Umbilical cord (tissue), 2 donors: ENCODE data around the gene SAP30L. TPM values are rescaled to one million over a fixed set of nuclear protein-coding genes. Genes with fewer than 3 reads are reported as not detected.

Experiments used
- DNase-seq: peaks from one replicate; pipeline ENCODE4 v3.0.0-alpha.2; 2015; ENCODE audit warnings: low spot score
- total RNA-seq: library from RNA; depleted of rRNA; stranded (reverse); fragments of >200 nt; gene quantifications from one replicate; pipeline ENCODE4 v1.2.3, GENCODE V29; 2014; ENCODE audit warnings: low replicate concordance; ENCODE audit not compliant: insufficient read depth

SAP30L gene
- total RNA-seq, 1 donor from 2014 or later, result 26.7 TPM

DNA sequence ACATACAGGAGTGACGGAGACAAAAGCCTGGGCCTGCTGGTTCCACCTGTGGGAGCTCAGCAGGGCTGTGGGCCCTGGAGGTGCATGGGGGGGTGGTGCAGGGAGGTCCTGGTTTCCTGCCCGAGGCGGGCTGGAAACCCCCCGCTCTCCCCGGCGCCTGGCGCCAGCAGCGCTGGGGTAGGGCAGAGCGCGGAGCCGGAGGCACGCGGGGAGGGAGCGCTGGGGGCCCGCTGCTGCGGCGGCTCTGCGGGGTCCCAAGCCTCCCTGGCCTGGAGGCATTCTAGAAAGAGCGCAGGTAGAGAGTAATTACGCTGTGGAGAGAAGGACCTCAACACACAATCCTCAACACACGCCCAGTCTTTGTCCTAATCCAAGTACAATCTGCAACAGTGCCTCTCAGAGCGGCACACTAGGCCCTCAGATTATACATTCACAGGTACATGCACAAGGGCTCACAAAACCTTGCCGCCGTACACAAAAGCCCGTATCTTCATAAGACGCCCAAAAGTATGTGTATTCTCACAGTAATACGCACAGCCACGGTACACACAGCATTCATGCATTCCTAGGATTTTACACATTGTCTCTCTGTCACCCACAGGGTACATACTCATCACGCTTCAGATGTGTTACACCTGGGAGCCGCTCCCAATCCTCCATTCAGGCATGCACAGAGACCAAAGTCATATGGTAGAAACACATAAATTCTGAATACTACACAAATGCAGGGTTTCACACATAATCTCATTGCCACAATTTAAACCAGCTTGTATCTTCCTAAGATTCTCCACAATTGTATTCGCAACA, 34.4 kb downstream of the SAP30L start:
- DNase-seq, result peak; percentile 42

DNA sequence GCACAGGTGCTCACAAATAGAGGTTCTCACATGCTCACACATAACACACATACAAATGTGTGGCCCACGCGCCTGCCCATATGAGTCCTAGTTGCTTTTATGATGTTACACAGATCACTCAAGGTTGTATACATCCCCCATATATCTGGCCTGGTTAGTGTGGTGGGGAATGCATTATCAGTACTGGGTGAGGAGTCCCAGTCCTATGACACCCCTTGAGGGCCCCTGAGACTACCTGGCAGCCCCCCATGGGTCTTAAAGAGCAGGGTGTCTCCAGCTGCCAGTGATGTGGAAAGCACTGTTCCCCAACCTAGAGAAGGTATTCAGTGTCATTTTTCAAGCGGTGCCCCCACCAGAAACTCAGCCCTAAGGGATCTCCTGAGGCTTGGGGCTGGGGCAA, 35.0 kb downstream of the SAP30L start:
- DNase-seq, result no peak

DNA sequence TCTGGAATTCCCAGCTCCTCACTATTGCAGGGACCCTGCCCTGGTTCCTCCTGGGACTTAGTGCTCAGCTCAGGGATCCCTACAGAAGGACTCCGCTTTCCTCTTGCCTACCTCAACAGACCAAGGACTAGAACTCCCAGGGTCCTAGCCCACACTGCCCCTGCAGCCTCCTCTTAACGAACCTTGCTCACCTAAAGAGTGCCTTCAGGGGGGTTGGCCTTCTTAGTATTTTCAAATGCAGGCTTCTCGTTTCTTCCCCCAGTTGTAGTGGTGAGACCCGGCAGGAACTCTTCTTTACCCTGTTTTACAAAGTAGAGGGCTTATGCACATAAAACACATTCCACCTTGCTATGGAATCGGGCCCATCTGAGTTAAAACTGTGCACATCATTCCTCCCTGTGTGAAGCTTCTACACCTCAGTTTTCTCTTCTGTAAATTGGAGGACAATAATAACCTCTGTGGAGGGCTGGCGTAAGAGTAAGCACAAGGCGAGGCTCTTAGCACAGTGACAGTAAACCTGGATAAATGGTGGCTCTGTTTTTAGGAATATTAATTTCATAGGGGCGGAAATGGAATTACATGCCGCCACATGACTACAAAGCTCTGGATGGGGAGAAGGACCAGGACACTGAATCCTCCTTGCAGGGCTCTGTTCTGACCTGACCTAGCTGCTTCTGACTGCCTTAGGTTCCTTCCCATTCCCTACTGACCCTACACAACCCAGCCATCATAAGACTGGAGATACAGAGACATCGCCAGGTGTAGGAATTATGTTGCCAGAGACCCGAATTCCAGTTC, 36.0 kb downstream of the SAP30L start:
- DNase-seq, result no peak

DNA sequence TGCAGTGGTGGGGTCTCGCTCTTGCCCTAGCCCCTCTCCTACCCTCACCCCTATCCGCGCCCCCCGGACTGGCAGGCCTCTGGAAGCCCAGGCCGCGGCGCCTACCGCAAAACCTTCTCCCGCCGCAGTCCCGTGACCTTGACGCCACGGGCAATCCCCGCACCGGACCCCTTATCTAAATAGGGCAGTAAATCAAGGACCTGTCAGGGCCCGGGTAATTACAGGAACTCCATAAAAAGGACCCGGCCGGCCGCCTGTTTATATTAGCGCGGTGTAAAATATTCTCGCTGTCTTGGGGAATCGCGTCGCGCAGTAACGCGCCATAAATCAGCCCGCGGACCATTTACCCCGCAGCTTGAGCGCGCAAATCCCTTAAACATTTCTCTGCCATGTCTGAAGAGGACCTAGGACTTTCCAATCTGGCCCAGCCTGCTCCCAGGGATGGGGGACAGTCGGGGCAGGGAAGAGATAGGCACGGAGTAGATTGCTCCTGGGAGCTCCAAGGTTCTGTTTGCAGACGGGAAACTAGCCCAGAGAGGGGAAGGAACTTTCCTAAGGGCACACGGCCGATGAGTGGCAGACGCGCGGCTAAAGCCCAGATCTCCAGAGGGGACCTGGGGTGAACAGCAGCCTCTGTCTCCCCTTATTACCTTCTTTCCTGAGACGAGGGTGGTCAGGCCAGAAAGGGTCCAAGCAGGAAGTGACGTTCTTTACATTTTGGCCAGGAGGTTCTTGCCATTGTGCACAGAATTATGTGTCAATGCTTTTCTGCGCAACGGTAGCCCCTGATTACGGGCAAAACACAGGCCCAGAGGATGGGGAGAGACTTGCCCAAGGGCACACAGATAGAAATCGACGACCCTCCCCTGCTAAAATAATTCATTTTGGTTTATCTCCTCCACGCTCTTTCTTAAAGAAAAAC, 37.0 kb downstream of the SAP30L start:
- no peak for DNase-seq

DNA sequence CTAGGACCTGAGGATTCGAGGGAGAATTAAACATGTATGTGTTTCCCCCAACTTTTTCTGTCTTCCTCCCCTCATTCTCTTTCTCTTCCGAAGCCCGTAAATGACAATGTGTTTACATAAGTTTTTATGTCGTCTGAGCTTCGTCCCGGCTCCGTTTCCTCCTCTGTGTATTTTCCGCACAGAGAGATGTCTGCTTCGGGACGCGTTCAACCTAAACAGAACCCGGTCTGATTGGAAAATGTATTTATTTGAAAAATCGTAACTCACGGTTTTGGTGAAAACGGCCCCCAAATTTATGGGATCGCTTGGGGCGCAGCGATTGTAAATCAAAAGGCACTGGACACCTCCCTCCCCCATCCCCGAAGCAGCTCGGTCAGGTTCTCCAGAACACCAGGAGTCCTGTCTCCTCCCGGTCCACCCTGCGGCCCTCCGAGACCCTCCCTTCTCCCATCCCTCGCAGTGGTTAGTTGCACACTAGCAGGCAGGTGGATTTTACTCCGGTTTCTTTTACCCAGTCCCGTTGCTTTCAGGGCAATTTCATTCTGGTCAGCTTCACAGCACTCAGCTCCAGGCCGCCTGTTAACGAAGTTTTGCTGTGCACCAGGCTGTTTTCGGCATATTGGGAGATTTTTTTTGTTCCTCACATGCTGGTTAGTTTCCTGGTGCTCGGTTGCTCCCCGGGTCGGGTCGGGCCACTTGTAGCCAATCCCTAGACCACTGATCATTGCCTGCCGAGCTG, 38.0 kb downstream of the SAP30L start:
- no peak for DNase-seq

DNA sequence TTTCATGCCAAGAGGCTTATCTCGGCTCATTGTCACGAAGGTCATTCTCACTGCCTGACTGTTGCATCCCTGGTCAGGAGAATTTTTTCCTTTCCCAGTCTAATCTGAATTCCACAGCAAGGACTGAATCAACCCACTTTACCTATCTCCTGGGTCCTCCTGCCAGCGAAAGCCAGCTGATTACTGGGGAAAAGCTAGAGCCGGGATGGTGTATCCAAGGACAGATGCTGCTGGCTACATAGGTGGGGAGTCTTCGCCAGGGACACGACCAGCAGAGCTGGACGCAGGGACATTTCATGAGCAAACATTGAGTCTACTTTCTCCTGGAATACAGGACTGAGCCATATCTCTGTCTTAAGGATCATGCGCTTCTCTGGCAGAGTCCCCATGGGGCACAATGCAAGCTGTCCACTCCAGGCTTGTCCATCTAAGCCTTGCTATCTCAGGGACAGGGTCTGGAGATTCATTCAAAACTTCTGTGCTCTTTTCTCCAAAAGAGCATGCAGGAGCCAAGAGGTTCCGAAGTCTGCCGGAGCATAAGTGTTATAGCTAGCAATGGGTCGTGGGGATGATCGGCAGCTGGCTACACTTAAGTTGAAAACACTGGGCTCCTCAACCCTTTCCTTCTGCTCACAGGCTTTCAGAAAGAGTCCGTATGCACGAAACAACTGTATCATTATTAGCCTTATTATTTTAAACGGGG, 38.7 kb downstream of the SAP30L start:
- no peak for DNase-seq

DNA sequence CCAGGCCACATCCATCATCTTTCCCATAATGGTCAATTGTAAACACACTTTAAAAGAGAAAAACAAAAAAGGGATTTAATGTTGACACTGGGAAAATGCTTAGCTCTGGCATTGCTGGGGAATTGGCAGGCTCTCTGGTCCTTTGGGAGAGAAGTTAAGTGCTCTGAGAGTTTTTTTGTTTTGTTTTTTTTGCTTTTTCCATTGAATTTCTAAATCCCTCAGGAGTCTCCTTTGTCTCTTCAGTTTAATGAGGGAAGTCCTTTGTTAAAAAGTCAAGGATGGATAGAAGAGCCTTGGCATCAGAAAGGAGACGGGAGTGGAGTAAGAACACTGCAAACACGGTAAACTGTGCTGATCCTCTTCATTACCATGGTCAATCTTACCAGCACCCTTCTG, 39.3 kb downstream of the SAP30L start:
- no peak for DNase-seq

DNA sequence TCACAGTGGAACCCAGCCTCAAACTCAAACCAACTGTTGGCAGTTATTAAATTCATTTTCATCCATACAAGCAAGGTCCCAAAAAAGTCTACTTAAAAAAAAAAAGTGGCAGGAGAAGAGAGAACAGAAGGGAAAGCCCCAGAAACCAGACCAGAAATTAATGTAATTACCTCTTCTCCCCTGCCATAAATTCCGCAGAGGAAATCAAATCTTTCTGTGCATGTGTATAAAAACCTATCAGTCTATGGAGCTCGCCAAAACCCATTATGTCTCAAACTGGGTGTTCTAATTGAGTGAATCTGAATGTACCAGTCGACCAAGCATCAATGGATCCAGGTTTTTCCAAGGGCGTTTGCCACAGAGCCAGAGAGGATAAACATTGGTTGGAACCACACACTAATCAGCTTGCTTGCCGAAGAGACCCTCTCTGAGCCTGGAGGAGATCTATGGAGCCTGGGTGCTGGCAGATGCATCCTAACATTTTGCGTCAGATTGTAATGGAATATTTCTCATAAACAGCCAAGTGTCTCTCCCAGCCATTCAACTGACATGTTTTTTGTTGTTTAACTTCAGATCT, 40.1 kb downstream of the SAP30L start:
- no peak for DNase-seq

DNA sequence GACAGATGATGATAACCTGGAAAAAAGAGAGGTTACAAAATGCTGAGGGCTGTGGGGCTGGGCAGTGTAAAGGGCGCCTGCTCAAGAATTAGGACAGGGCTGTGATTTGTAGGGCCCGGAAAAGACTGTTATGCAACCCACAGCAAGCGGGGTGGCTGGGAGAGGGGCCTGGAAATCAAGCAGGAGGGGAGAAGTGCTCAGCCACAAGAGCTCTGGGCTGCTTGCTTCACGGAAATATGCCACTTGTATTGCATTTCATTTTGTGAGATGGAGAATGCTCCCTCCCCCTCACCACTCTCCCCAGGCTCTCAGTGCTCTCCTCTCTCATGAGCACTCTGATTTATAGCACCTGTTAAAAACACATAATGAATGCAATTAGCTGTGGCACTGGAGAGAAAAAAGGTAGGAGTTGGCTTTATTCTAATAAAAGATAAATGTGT, 40.6 kb downstream of the SAP30L start:
- peak; percentile 73 for DNase-seq

DNA sequence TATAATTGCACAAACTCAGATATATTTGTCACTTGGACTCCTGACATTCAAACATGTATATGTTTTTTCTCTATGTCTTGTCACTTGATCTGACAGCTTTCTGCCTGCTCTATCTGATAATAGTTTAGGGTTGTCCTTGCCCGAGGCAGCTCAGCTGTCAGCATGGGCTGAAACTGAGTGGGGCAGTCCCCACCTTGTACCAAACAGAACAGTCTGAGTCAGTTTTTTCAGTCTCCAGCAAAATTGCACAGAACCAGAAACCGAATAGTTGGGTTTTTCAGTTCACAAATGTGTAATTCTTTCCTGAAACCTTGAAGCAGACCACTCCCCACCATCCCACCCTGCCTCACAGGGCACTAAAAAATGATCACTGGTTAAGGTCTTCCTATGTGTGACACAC, 41.7 kb downstream of the SAP30L start:
- DNase-seq, result peak; percentile 49

DNA sequence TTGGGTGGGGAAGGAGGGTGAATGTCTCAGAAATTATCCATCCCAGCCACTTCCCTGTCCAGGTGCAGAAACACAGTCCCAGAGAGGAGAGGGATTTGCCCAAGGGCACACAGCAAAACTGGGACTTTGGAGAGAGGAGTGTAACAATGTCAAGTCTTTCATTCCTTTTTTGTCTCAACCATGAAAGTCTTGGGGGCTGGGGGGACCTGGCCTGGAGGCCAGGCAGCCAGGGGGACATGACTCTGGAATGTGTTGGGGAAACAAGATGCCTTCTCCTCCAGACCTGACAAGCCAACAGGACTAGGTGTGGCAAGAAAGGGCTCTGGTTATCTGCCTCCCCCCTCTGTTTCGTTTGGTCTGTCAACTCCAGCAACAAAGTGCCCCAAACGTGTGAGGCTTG, 46.1 kb downstream of the SAP30L start:
- DNase-seq, result no peak

DNA sequence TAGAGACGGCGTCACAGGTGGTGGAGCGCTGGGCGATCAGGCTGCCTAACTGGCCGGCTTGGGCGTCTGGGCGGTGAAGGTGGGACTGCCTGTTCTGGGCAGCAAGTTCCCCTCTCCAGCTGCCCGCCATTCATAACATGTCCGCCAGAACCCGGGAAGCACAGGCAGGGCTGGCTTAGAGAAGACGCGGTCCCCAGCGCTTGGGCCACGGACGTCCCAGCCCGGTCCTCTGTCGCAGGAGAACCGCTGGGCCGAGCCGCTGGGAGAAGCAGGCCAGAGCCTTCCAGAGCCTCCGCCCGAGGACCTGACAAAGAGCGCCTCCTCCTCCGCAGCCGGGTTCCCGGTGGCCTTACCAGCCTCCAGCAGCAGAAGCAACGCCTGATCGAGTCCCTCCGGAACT, 47.5 kb downstream of the SAP30L start:
- no peak for DNase-seq

DNA sequence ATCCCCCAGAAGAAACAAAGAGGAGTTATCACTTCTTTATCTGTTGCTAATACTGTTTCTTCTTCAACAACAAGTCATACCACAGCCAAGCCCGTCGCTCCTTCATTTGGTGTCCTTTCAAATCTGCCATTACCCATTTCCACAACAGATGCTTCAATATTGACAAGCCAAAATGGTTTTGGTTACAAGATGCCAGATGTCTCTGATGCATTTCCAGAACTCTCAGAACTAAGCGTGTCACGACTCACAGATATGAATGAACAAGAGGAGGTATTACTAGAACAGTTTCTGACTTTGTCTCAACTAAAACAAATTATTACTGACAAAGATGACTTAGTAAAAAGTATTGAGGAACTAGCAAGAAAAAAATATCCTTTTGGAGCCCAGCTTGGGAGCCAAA, 48.2 kb downstream of the SAP30L start:
- DNase-seq, result no peak

DNA sequence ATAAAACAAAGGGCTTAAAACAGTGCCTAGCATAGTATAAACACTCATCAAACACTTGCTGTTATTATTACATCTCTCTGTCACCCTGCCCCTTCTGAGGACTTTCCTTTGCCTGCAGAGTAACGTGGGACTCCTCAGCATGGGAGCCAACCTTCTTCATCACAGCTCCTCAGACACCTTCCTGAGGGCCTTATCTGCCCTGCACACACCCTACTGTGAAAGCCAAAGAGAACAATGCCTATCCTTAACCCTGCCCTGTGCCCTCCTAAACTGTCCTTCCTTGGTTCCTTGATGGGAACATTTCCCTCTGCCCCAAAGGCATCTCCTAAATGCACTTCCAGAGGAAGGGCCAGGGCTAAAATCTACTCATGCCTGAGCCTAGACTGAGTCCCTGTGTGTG, 52.8 kb downstream of the SAP30L start:
- no peak for DNase-seq

DNA sequence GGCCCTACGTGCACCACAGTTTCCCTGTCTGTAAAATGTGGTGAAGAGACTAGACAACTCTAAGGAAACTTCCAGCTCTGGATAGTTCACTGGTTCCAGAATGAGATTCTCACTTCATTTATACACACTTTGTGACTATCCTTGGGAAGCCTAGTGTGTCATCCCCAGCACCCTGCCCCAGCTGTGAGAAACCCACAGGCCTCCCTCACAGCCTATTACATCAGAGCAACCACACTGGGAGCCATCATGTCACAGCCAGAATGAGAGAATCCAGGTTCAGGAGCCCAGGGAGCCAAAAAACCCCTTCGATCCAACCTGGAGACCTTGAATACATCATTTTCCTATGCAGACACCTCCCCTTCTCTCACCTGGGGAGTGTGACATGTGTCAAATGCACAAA, 53.2 kb downstream of the SAP30L start:
- DNase-seq, result no peak

DNA sequence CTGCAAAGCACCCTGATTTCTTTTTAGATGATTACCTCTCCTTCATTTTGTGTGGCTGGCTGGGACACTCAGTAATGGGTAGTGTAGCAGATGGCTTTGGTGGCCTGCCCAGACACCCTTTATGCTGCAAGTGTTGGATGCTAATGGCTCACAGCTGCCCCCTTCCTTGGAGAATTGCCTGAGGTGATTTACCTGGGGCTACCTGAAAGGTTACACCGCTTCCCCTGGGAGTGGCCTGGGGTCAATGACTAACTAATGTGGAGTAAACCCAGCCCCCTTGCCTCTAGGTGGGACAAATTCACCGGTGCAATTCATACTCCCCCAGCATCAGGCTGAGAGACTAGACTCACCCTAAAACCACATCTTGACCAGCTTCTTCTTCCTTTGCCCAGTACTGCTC, 55.8 kb downstream of the SAP30L start:
- DNase-seq, result no peak

DNA sequence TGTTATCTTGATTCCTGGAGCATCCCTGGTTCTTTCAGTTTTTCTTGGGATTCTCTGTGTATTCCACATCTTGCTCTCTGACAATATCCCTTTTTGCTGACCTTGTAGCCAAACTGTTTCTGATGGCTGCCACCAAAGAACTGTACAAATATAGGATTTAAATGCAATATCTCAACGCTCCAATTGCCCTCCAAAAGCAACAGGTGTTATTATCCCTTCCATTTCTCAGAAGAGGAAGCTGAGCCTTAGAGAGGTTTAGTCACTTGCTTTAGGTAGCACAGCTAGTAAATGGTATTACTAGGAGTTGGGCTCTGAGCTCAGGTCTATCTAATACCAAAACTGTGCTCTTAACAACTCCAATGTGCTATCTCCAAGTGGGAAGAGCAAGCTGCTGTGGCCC, 56.4 kb downstream of the SAP30L start:
- DNase-seq, result no peak

DNA sequence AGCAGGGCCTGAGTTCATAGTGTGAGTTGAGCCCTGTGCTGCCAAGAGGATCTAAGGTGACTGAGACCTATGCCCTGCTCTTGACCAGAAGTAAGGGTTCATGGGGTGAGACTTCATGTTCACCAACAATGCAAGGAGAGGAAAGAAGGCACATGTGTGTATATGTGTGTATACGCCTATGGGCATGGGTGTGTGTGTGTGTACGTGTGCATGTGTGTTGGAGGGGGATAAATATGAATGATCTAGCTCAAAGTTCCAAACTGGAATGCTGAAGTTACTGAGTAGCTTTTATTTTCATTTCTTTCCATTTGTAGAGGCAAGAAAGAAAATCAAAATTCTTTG, 57.9 kb downstream of the SAP30L start:
- no peak for DNase-seq

DNA sequence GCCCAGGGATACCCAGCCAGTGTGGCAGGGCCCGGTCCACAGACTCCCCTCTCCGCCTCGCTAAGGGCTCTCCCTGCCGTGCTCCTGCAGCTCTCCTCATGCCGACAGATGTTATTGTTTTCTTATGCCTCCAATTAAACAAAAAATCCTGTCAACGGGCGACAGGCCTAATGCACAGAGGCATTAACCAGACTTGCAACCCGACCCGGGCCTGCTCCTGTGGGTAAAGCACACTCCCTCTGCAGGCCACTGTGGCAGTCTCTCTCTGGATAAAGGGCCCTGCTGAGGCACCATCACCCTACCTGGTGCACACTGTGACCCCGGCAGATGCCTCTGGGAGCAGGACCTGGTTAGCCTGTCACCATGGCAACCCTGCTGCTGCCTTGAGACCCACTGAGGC, 59.8 kb downstream of the SAP30L start:
- DNase-seq, result no peak

DNA sequence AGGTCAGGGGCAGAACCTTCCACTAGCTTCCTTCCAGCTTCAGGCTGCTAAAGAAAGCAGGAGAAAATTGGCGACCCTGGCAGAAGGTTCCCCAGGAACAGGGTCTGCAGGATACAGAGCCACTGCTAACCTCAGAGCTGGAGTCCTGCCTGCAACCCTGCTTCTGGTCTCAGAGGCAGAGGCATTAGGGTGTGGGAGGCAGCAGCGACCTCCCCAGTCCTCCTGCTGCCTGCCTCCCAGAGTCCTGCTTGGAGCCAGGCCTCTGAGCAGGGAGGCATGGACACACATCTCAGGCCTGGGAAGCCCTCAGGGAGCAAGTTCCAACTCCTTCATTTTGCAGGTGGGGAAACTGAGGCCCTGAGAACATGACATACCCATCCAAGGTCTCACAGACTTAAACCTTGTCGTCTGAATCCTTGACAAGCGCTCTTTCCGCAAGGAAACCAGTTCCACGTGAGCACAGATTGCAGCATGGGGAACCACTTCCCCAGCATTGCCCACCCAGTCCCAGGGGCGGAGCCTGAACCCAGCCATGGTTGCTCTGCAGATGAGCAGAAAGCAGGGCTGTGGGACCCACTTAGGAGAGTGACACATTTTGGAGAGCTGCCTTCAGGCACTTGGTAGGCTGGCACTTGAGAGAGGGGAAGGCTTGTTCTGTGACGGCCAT, 60.4 kb downstream of the SAP30L start:
- DNase-seq, result no peak
